Measurements from ENCODE around the gene CST5.
"Not testable (repeated sequence)": the region's sequence is repeated elsewhere in the genome, so short reads cannot be mapped to it uniquely, and the experiment has no call there.

CST5 gene

GRCh38 chr20:23832775-23833513 lies 46.6 kb downstream of the CST5 start:
- DNase-seq: no peak

- not testable (repeated sequence) for DNase-seq
Measured at GRCh38 chr20:23831961-23832360, 47.6 kb downstream of the CST5 start.

GRCh38 chr20:23826541-23827021 lies 53.0 kb downstream of the CST5 start, which contains the start of gene CST2:
TSS of gene CST2 (minus strand) at chr20:23826729. CDS start at chr20:23826660, 69 bp downstream.
- no peak for DNase-seq

Data from stimulated activated CD8-positive, alpha-beta memory T cell treated with anti-CD3 and anti-CD28 coated beads, Interleukin-4, amount 100 ng/mL, for 48 hours (primary cell).